ENCODE measurements around the gene ARSA.

The ARSA gene

DNA sequence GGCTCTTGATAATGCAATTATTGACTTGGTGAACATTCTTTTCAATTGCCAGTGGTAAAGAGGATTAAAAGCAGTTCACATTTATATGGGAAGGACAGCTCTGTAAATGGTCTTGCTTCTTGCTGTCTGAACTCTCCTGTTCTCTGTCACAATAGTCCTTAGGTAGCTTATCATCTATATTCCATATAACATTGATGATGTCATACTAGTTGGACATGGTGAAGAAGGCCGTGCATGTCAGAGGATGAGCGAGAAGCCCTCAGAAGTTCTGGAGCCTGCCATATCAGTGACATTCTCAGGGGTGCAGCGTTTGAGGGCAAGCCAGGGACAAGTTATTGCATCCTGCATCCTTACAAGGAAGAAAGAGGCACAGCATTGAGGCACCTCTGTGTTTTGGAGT, 42.7 kb downstream of the ARSA start:
- Histone ChIP-seq H3K36me3 (replicated peaks) (no peaks in the 10 kb centered on the region), H3K27me3 (replicated peaks) (no peaks in the 10 kb centered on the region), H3K4me3 (ENCODE audit: low read depth, low read length) (no peak overlapping the region), H3K27ac (no peak overlapping the region)
- in situ Hi-C loops (cut with HindIII; ENCODE audit: low pct_ligation_motif_present, low sequenced_read_pairs): no loop called here
- TF ChIP-seq, protein P1, sequence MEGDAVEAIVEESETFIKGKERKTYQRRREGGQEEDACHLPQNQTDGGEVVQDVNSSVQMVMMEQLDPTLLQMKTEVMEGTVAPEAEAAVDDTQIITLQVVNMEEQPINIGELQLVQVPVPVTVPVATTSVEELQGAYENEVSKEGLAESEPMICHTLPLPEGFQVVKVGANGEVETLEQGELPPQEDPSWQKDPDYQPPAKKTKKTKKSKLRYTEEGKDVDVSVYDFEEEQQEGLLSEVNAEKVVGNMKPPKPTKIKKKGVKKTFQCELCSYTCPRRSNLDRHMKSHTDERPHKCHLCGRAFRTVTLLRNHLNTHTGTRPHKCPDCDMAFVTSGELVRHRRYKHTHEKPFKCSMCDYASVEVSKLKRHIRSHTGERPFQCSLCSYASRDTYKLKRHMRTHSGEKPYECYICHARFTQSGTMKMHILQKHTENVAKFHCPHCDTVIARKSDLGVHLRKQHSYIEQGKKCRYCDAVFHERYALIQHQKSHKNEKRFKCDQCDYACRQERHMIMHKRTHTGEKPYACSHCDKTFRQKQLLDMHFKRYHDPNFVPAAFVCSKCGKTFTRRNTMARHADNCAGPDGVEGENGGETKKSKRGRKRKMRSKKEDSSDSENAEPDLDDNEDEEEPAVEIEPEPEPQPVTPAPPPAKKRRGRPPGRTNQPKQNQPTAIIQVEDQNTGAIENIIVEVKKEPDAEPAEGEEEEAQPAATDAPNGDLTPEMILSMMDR (IDR thresholded peaks at IDR 0.05; ENCODE audit: low read depth, low read length, missing control alignments): no peak
- DNase-seq: no peak

DNA sequence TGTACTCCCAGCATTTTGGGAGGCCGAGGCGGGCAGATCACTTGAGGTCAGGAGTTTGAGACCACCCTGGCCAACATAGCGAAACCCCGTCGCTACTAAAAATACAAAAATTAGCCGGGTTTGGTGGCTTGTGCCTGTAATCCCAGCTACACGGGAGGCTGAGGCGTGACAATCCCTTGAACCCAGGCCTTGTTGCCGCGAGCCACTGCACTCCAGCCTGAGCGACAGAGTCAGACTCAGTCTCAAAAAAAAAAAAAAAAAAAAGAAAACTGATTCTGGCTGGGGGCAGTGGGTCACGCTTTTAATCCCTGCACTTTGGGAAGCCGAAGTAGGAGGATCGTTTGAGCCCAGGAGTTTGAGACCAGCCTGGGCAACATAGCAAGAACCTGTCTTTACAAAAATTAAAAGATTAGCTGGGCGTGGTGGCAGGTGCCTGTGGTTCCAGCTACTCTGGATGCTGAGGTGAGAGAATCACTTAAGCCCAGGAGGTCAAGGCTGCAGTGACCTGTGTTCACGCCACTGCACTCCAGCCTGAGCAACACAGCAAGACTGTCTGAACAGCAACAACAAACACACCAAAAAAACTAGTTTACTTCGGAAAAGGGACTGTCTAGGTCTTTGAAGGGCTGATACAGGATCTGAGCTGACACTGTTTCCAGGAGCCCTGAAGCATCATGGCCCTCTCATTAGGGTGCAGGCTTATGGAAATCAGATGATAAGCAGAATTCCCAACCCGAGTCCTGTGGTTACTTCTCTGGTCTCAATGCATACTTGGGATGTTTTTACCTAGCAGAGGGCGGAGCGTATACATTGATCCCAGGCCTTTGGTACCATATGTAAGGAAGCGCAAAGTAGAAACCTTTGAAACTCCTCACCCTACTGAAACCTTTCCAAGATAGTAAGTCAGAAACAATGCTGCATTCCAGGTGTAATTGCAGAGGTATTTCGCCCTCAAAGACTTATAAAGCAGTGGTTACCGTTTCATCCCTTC, 43.6 kb downstream of the ARSA start:
- H3K27me3 ChIP-seq (replicated peaks): no peaks in the 10 kb centered on the region
- TF ChIP-seq, protein P1 (IDR thresholded peaks at IDR 0.05; ENCODE audit: low read depth, low read length, missing control alignments): no peak
- H3K27ac ChIP-seq: no peak overlapping the region
- DNase-seq: no peak
- no peaks in the 10 kb centered on the region for H3K36me3 ChIP-seq (replicated peaks)
- H3K4me3 ChIP-seq (ENCODE audit: low read depth, low read length): no peak overlapping the region
- in situ Hi-C loops (cut with HindIII; ENCODE audit: low pct_ligation_motif_present, low sequenced_read_pairs): no loop called here

DNA sequence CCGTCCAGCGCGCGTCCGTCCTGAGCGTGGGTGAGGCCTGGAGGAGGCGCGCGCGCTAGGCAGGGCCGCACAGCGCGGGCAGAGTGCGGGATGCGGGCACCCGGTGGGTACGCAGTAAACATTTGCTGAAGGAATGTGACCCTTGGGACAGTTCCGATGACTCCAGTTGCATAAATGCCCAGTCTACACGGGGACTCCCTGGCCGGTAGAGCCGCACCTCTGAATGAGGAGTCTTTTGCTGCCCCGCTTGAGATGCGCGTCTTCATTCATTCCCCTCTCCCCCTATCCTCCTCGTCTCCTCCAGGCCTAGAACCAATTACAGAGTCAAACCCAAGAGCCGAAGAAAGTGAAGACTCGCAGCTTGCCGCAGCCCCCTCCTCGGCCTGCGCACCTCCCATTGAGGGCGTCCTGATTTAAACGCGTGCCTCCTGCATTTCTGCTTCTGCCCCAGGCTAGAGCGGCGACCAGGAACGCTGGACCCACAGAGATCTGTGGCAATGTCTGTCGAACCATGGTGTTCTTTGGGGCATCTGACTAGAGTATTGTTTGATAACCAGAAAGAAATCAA, 44.6 kb downstream of the ARSA start:
- no peaks in the 10 kb centered on the region for H3K27me3 ChIP-seq (replicated peaks)
- H3K4me3 ChIP-seq (ENCODE audit: low read depth, low read length): peak overlapping the region; percentile 70
- DNase-seq: no peak
- TF ChIP-seq, protein P1 (IDR thresholded peaks at IDR 0.05; ENCODE audit: low read depth, low read length, missing control alignments): no peak
- H3K27ac ChIP-seq: no peak overlapping the region
- in situ Hi-C loops (cut with HindIII; ENCODE audit: low pct_ligation_motif_present, low sequenced_read_pairs): no loop called here
- no peaks in the 10 kb centered on the region for H3K36me3 ChIP-seq (replicated peaks)

DNA sequence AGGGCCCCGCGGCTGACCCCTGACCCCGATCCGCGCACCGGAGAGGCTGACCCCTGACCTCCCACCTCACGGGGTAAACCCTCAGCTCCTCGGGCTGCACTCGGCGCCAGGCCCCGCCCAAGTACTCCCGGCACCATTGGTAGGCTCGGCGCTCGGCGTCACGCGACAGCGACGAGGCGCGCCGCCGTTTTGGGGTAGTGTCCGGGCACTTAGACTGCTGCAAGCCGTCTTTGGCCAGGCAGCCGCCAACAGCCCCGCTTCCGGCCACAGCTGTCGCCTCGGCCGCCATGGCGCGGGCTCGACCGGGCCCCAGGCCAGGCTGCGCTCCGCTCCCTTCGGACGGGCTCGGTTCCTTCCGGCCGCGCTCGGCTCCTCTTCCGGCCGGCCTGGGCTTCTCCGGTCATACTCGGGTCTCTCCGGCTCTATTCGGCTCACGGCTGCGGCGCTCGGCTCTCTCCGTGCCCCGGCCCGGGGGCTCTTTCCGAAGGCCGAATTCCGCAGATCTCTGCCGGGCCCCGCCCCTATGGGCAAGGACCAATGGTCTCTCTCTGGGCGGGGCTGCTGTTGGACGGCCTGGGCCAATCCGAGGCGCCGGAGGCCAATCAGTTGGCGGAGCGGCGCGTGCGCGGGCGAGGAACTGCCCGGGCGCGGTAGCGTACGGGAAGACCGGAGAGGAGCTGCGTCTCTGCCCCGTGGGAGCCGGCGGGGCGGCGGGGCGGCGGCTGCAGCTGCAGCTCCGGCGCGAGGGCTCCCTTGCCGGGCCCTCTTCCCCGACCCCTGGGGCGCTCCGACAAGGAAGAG, 45.3 kb downstream of the ARSA start, which contains the start of gene CHKB:
Gene CHKB, minus strand, starts transcription at position 357 of the 801 bp plus-strand sequence. Its CDS starts 68 bp downstream, at position 289.
- Histone ChIP-seq H3K36me3 (replicated peaks) (no peaks in the 10 kb centered on the region), H3K27me3 (replicated peaks) (no peaks in the 10 kb centered on the region), H3K27ac (peak within 1 kb of the TSS; percentile 89), H3K4me3 (ENCODE audit: low read depth, low read length) (peak within 1 kb of the TSS; percentile 78)
- peak; percentile 95 for DNase-seq
- TF ChIP-seq, protein P1 (IDR thresholded peaks at IDR 0.05; ENCODE audit: low read depth, low read length, missing control alignments): no peak
- in situ Hi-C loops (cut with HindIII; ENCODE audit: low pct_ligation_motif_present, low sequenced_read_pairs): no loop called here

DNA sequence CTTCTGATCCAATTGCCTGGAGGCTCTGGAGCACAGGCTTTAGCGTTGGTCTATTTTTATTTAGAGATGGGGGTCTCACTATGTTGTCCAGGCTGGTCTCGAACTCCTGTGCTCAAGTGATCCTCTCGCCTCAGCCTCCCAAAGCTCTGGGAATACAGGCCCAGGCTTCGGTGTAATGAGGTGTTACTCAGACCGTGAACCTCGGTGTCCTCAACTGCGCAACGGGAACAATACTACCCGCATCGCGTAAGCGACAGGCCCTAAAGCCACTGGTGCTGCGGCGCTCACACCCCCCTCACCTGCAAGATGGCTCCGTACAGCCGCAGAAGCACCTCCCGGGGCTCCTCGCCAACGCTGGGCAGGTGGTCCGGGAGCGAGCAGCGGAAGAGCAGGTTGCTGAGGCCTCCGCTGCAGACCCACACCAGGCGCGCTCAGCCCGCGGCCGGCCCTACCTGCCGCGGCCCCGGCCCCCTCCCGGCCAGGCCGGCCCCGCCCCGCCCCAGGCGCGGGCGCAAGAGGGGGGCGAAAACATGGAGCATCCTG, 45.9 kb downstream of the ARSA start:
- H3K36me3 ChIP-seq (replicated peaks): no peaks in the 10 kb centered on the region
- in situ Hi-C loops (cut with HindIII; ENCODE audit: low pct_ligation_motif_present, low sequenced_read_pairs): no loop called here
- TF ChIP-seq, protein P1 (IDR thresholded peaks at IDR 0.05; ENCODE audit: low read depth, low read length, missing control alignments): no peak
- no peak for DNase-seq
- peak overlapping the region; percentile 89 for H3K27ac ChIP-seq
- H3K4me3 ChIP-seq (ENCODE audit: low read depth, low read length): peak overlapping the region; percentile 78
- H3K27me3 ChIP-seq (replicated peaks): no peaks in the 10 kb centered on the region
